HG02885 (cell line): ENCODE data around the gene ATOH7.

Source experiments
- ATAC-seq: cut with Tn5 transposase; IDR thresholded peaks from one replicate; pipeline ENCODE4 v1.9.1; 2021; ENCODE audit warnings: mild to moderate bottlenecking; ENCODE audit not compliant: unreplicated experiment, poor library complexity

ATOH7 gene

GRCh38 chr10:68185085-68185484 lies 46.8 kb downstream of the ATOH7 start:
- ATAC-seq: no peak

DNA sequence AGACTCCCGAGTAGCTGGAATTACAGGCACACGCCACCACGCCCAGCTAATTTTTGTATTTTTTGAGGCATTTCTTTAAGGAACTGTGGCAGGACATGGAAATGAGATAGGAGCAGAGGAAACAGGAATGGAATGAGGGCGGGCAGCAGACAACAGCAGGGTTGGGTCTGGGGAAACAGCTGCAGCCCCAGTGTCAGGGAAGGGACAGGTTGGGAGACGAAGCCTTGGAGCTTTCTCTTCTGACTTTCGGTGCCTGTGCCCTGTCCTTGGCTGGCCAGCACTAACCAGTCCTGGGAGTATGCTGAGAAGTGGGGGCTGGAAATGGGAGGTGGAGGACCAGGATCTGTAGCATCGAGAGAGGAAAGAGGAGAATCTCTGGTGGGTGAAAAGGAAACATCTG lies 47.4 kb downstream of the ATOH7 start:
- ATAC-seq: no peak
